Suppressor macrophage treated with lipopolysaccharide for 1 hour (primary cell): ENCODE data around the gene DIAPH2.

Source experiments
- DNase-seq, 3 donors: peaks; one replicate each; pipeline ENCODE4 v3.0.0-alpha.2; 2020 to 2022

DIAPH2 gene

DNA sequence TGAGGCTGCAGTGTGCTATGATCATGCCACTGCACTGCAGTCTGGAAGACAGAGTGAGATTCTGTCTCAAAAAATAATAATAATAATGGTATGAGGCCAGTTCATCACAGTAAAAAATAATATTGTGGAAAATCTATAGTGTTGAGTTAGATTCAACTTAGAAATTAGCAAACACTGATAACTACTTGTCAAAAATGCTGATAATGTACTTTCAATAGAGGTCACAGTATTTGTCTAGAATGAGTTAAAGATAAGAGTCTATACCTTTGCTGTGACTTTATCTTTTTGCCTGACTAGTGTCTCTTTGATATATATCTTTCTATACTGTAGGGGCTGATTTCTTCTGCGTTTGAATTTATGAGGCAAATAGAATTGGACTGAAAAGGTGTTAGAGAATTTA, 629.7 kb downstream of the DIAPH2 start:
- DNase-seq: no peak

GRCh38 chrX:97315939-97316338, 631.3 kb downstream of the DIAPH2 start:
- no peak for DNase-seq

GRCh38 chrX:97320305-97320704, 635.7 kb downstream of the DIAPH2 start:
- no peak for DNase-seq

GRCh38 chrX:97322401-97322800, 637.8 kb downstream of the DIAPH2 start:
- DNase-seq: no peak

GRCh38 chrX:97326456-97326855, 641.8 kb downstream of the DIAPH2 start:
- DNase-seq: no peak

DNA sequence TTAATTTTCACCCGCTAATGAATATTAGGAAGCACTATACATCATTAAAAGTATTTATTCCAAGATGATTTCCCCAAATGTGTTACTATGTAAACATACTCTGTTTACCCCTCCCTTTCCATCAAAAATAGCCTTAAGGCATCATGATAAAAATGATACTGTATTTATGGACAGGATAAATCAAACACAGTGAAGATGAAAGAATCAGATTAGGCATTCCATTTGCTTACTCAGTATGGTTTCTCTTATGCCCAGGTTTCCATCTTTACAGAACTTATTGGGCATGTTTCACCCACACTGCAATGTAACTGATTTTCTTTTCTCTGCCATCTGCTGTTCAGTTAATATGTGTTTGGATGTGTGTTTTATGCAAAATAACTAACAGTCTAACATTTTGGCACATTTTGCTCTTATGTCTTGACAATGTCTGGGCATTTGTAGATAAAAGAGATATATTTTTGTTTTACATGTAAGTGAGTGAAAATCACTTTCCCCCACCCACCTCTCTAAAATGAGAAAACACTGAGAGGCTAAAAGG, 644.3 kb downstream of the DIAPH2 start:
- DNase-seq: no peak

DNA sequence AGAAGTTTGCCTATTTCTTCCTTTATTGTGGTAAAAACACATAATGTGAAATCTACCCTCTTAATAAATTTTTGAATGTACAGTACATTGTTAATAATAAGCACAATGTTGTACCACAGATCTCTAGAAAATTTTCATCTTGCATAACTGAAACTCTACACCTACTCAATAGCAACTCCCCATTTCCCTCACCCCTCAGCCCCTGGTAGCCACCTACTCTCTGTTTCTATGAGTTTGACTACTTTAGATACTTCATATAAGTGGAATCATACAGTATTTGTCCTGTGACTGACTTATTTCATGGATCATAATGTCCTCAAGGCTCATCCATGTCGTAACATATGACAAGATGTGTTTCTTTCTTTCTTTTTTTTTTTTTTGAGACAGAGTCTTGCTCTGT, 645.5 kb downstream of the DIAPH2 start:
- DNase-seq: peak; percentile 16 to 29 (median 19)

GRCh38 chrX:97332963-97333362, 648.3 kb downstream of the DIAPH2 start:
- DNase-seq: no peak

- no peak for DNase-seq
Observed at GRCh38 chrX:97334850-97335249, 650.2 kb downstream of the DIAPH2 start.

DNA sequence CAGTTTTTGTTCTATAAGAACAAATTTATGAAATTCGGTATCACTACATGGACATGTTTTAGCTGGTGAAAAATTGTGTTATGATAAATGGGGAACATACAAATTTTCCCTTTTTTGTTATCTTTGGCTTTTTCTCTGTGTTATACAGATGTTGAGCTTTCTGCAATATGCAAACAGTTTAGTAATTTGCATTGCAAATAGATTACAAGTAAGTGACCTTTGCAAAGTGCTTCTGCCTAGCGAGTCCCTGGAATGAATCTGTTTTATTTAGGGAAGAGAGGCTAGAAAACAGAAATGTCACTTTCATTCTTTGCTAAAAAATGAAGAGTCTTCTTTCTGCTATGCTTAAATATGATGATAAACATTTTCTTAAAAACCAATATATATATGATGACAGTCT, 660.1 kb downstream of the DIAPH2 start:
- no peak for DNase-seq

DNA sequence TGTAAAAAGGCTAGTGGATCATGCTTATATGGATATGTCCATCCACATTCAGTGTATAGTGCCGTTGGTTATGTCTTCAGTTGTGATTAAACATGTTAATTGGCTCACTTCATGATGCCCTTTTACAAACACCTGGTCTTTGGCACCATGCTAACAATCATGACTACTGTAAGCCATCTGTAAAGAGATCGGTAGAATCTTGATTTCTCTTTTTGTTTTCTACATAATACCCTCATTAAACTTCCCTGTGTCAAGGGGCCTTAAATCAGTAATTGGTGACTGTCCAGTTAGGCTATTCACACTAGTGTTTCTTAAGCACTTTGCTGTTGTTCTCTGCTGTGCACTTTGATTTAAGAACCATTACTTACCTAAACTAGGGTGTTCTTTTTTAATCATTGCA, 674.3 kb downstream of the DIAPH2 start:
- no peak for DNase-seq

DNA sequence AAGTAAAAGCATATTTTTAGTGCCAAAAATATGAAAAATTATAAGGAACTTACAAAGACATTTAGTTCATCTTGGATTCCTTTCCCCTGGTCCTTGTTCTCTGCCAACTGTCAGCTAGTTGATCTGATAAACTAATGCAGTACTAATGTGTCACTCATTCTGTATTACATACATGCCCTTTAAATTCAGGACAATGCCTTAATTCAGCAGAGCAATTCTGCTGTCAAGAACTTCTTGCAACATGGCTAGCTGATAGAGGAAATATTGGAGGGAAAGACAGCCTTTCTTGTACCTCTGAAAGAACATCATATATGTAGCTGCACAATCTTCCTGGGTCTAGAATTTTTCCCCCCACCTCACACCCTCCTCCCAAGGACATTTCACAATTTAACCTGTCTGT, 679.2 kb downstream of the DIAPH2 start:
- no peak for DNase-seq

- DNase-seq: no peak
Observed at GRCh38 chrX:97366237-97366636, 681.6 kb downstream of the DIAPH2 start.

- no peak for DNase-seq
Observed at GRCh38 chrX:97367125-97367524, 682.5 kb downstream of the DIAPH2 start.

GRCh38 chrX:97369947-97370346, 685.3 kb downstream of the DIAPH2 start:
- DNase-seq: no peak

- no peak for DNase-seq
Observed at GRCh38 chrX:97372001-97372766, 687.5 kb downstream of the DIAPH2 start.

DNA sequence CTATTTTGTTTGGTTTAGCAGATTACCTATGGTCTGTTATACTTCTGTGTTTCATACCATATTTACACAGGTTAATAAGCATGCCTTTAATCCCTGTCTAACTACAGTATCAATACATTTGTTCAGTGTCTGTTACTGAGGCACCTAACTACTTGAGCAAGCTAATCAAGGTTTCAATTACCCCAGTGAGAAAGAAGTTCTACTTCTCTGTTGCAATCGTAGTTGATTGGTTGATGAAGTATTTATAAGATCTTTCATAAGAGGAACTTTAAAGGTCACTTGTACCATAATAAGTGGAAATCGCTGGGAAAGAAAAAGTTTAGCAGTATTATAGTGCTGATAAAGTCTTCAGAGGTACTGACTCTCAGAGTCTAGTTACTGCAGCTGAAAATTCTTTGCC, 689.6 kb downstream of the DIAPH2 start:
- DNase-seq: no peak

GRCh38 chrX:97380200-97380599, 695.6 kb downstream of the DIAPH2 start:
- no peak for DNase-seq

DNA sequence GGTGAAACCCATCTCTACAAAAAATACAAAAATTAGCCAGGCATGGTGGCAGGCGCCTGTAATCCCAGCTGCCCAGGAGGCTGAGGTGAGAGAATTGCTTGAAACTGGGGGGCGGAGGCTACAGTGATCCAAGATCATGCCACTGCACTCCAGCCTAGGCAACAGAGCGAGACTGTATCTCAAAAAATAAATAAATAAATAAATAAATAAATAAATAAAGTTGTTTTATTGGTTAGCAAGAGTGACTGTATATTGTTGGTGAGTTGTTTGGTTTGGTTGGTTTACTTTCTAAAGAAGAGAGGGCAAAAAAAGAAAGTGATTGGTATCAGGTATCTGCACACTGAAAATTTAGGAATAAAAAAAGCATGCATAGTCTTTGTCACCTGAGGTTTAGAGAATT, 700.0 kb downstream of the DIAPH2 start:
- no peak for DNase-seq

- peak in 1 of 3 donors; percentile 3 for DNase-seq
Observed at GRCh38 chrX:97387004-97387403, 702.4 kb downstream of the DIAPH2 start.

- peak; percentile 52 to 68 (median 65) for DNase-seq
Observed at GRCh38 chrX:97389761-97390192, 705.1 kb downstream of the DIAPH2 start.

GRCh38 chrX:97397371-97397770, 712.7 kb downstream of the DIAPH2 start:
- DNase-seq: no peak

DNA sequence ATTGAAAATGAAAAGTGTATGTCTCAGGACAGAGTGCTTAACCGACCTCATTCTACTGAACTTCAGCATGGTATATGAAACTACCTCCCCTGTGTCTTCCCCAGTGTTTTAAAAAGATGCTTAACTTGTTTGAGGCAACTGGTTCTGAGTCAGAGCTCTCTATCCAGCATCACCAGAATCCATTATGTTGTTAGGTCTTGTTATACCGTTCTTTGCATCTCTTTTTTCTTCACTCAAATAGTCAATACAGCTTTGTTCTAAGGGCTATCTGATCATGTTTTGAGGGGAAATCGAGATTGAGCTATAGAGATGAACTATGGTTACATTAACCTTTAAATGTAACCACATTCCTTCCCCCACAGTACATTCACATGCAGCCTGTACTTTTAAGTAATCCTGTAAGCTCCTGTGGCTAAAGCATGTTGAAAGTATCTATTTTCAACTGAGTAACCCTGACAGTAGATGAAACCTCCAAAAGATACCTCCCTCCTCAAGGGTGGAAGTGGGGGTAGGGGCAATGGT, 713.4 kb downstream of the DIAPH2 start:
- DNase-seq: peak in 1 of 3 donors; percentile 8

DNA sequence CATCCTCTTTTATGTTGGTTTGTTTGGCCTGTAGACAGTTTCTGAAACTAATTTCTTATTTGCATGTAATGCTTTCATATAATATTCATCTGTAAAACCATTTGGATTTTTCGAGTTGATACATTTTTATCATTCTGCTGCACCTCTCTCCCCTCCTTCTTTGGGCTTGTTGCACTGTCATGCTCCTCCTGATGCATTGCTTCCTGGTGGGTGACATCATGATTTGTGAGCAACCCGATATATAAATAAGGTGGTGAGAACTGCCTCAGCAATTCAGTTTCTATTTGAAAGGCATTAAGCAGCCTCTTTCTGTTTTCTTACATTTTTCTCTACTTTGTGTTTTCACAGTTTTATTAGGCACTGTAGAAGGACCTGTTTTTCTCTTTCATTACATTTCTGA, 714.8 kb downstream of the DIAPH2 start:
- peak; percentile 35 to 65 (median 35) for DNase-seq

DNA sequence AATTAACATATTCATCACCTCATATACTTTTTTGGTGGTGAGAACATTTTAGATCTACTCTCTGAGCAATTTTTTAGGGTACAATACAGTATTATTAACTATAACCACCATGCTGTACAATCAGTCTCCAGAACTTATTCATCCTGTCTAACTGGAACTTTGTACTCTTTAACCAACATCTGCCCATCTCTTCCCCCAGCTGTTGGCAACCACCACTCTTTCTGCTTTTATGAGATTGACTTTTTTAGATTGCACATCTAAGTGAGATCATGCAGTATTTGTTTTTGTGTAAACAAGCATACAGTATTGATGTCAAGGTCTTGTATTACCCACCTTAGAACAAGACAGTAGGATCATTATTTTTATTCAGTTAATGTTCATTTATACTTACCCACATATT, 715.9 kb downstream of the DIAPH2 start:
- no peak for DNase-seq
